Measurements from ENCODE around the gene JAK2. TPM values are rescaled to one million over a fixed set of nuclear protein-coding genes. Genes with fewer than 3 reads are reported as not detected.

The JAK2 gene
- total RNA-seq, 1 experiment from 2014 or later = 3.3 TPM

- no peak for TF ChIP-seq FOXJ3 (CRISPR knock-in tag; IDR thresholded peaks at IDR 0.05; ENCODE audit: borderline replicate concordance)
- no peak for TF ChIP-seq ELF4 (CRISPR knock-in tag; IDR thresholded peaks at IDR 0.05; ENCODE audit: low read depth)
- TF ChIP-seq HMGA2 (CRISPR knock-in tag; IDR thresholded peaks at IDR 0.05) = no peak
- TF ChIP-seq TEAD1 (CRISPR knock-in tag; IDR thresholded peaks at IDR 0.05) = no peak
- TF ChIP-seq ZNF425 (CRISPR knock-in tag; conservative IDR thresholded peaks at IDR 0.05) = no peak
Observed at GRCh38 chr9:5008202-5008601, 23.1 kb downstream of the JAK2 start (continued).

GRCh38 chr9:5013374-5013773 is 28.3 kb downstream of the JAK2 start:
- no peak for TF ChIP-seq NFE2L1 (CRISPR knock-in tag; IDR thresholded peaks at IDR 0.05)
- no peak for TF ChIP-seq ZNF671 (CRISPR knock-in tag; IDR thresholded peaks at IDR 0.05)
- no peak for TF ChIP-seq SMAD3 (CRISPR knock-in tag; IDR thresholded peaks at IDR 0.05; ENCODE audit: borderline replicate concordance)
- TF ChIP-seq SP1 (CRISPR knock-in tag; conservative IDR thresholded peaks at IDR 0.05) = no peak
- no peak for TF ChIP-seq ZSCAN18 (CRISPR knock-in tag; IDR thresholded peaks at IDR 0.05)
- TF ChIP-seq GTF2I (CRISPR knock-in tag; conservative IDR thresholded peaks at IDR 0.05) = no peak
- no peak for TF ChIP-seq ERG (CRISPR knock-in tag; IDR thresholded peaks at IDR 0.05)
- TF ChIP-seq ZNF219 (CRISPR knock-in tag; IDR thresholded peaks at IDR 0.05; ENCODE audit: borderline replicate concordance) = no peak
- no peak for TF ChIP-seq NR1H2 (CRISPR knock-in tag; IDR thresholded peaks at IDR 0.05)
- TF ChIP-seq IRF2 (CRISPR knock-in tag; IDR thresholded peaks at IDR 0.05; ENCODE audit: borderline replicate concordance, low read depth) = no peak
- no peak for TF ChIP-seq ZMAT4 (CRISPR knock-in tag; IDR thresholded peaks at IDR 0.05)
- no peak for TF ChIP-seq ZNF138 (CRISPR knock-in tag; conservative IDR thresholded peaks at IDR 0.05)
- TF ChIP-seq ZNF121 (CRISPR knock-in tag; IDR thresholded peaks at IDR 0.05) = no peak
- no peak for TF ChIP-seq SOX15 (CRISPR knock-in tag; IDR thresholded peaks at IDR 0.05)
- TF ChIP-seq ZNF532 (CRISPR knock-in tag; IDR thresholded peaks at IDR 0.05; ENCODE audit: borderline replicate concordance) = no peak
- no peak for TF ChIP-seq IRF1 (CRISPR knock-in tag; IDR thresholded peaks at IDR 0.05)
- TF ChIP-seq MYBL2 (CRISPR knock-in tag; IDR thresholded peaks at IDR 0.05) = no peak
- TF ChIP-seq GRHL2 (CRISPR knock-in tag; IDR thresholded peaks at IDR 0.05; ENCODE audit: insufficient replicate concordance, severe bottlenecking) = no peak
- no peak for TF ChIP-seq E2F5 (CRISPR knock-in tag; IDR thresholded peaks at IDR 0.05)
- no peak for TF ChIP-seq TP53 (CRISPR knock-in tag; IDR thresholded peaks at IDR 0.05)
- Mint-ChIP-seq H3K4me1 (0 out of 2 replicates have a peak, but pooled peaks cover under 1% of the 10 kb centered on the region), H3K27me3 (ENCODE audit: low read depth) (no peaks in the 10 kb centered on the region; the same call in 1 of the 2 replicates), H3K9me3 (0 out of 2 replicates have a peak, but pooled peaks cover 4% of the 10 kb centered on the region), H3K27ac (no peak overlapping the region), H3K36me3 (no peaks in the 10 kb centered on the region), H3K4me3 (no peak overlapping the region)
- DNase-seq (ENCODE audit: low spot score) (no peak), ATAC-seq (no peak)
- ChIA-PET POLR2A (no interaction called here), CTCF (interaction anchor here (0.5 kb wide), 1 partner anchor 193 kb away, joined by 3 read pairs; no protein-coding TSS in a partner anchor)
